ENCODE measurements around the gene CBX4.

The CBX4 gene

GRCh38 chr17:79836972-79837887 is 2.0 kb downstream of the CBX4 start:
- Histone ChIP-seq H3K27ac (ENCODE audit: low read length) (no peak overlapping the region), H3K4me3 (ENCODE audit: low read length) (peak overlapping the region; percentile 83), H3K9ac (ENCODE audit: low read length) (peak overlapping the region; percentile 68; the same call in 1 of the 2 replicates), H3F3A (ENCODE audit: insufficient read depth, low read length) (peaks cover 8% of the 10 kb centered on the region), H3K79me2 (ENCODE audit: low read length) (peaks cover 18% of the 10 kb centered on the region), H3K27me3 (replicated peaks; ENCODE audit: insufficient read depth, low read length) (peaks cover 23% of the 10 kb centered on the region), H3K9me2 (replicated peaks; ENCODE audit: insufficient read depth, low read length) (no peaks in the 10 kb centered on the region), H3K4me1 (ENCODE audit: low read length) (peaks cover 9% of the 10 kb centered on the region; the same call in 1 of the 2 replicates), H3K36me3 (replicated peaks; ENCODE audit: insufficient read depth, low read length) (no peaks in the 10 kb centered on the region), H3K4me2 (ENCODE audit: low read depth, low read length) (peak overlapping the region; percentile 95), H2AFZ (ENCODE audit: low read length) (no peak overlapping the region), H3K9me3 (replicated peaks; ENCODE audit: insufficient read depth, low read length) (no peaks in the 10 kb centered on the region), H4K20me1 (ENCODE audit: insufficient read depth, low read length) (peaks cover 3% of the 10 kb centered on the region; the same call in 1 of the 2 replicates)
- no peak for TF ChIP-seq EZH2 (optimal IDR thresholded peaks at IDR 0.05; ENCODE audit: low read depth, low read length)
- 0 out of 2 replicates have a peak, but pooled peaks have one; percentile 9 for TF ChIP-seq CTCF (IDR thresholded peaks at IDR 0.05; ENCODE audit: low read length)
- peak; percentile 59 for DNase-seq

GRCh38 chr17:79836510-79836971 is 2.7 kb downstream of the CBX4 start:
- Histone ChIP-seq H3K27me3 (replicated peaks; ENCODE audit: insufficient read depth, low read length) (peaks cover 16% of the 10 kb centered on the region), H3K79me2 (ENCODE audit: low read length) (peaks cover 18% of the 10 kb centered on the region)
- no peak for DNase-seq

GRCh38 chr17:79835953-79836509 is 3.2 kb downstream of the CBX4 start:
- Histone ChIP-seq H3K4me1 (ENCODE audit: low read length) (peaks cover 9% of the 10 kb centered on the region; the same call in 1 of the 2 replicates), H3K36me3 (replicated peaks; ENCODE audit: insufficient read depth, low read length) (no peaks in the 10 kb centered on the region), H3K9me3 (replicated peaks; ENCODE audit: insufficient read depth, low read length) (no peaks in the 10 kb centered on the region), H2AFZ (ENCODE audit: low read length) (no peak overlapping the region), H3K4me3 (ENCODE audit: low read length) (no peak overlapping the region), H3F3A (ENCODE audit: insufficient read depth, low read length) (peaks cover 8% of the 10 kb centered on the region), H3K9ac (ENCODE audit: low read length) (no peak overlapping the region), H3K27me3 (replicated peaks; ENCODE audit: insufficient read depth, low read length) (peaks cover 11% of the 10 kb centered on the region), H3K4me2 (ENCODE audit: low read depth, low read length) (no peak overlapping the region), H3K79me2 (ENCODE audit: low read length) (peaks cover 18% of the 10 kb centered on the region), H4K20me1 (ENCODE audit: insufficient read depth, low read length) (peaks cover 3% of the 10 kb centered on the region; the same call in 1 of the 2 replicates), H3K27ac (ENCODE audit: low read length) (no peak overlapping the region), H3K9me2 (replicated peaks; ENCODE audit: insufficient read depth, low read length) (no peaks in the 10 kb centered on the region)
- no peak for DNase-seq
- TF ChIP-seq EZH2phosphoT487 (IDR thresholded peaks at IDR 0.05; ENCODE audit: low read length), result no peak
- TF ChIP-seq CTCF (IDR thresholded peaks at IDR 0.05; ENCODE audit: low read length), result no peak
- TF ChIP-seq EZH2 (optimal IDR thresholded peaks at IDR 0.05; ENCODE audit: low read depth, low read length), result no peak

More at GRCh38 chr17:79836510-79836971, 2.7 kb downstream of the CBX4 start:
- no peaks in the 10 kb centered on the region for H3K9me2 ChIP-seq (replicated peaks; ENCODE audit: insufficient read depth, low read length)
- H3K9ac ChIP-seq (ENCODE audit: low read length), result no peak overlapping the region
- peaks cover 8% of the 10 kb centered on the region for H3F3A ChIP-seq (ENCODE audit: insufficient read depth, low read length)
- H2AFZ ChIP-seq (ENCODE audit: low read length), result no peak overlapping the region
- H3K4me2 ChIP-seq (ENCODE audit: low read depth, low read length), result no peak overlapping the region
- no peak overlapping the region for H3K4me3 ChIP-seq (ENCODE audit: low read length)
- H3K27ac ChIP-seq (ENCODE audit: low read length), result no peak overlapping the region
- peaks cover 3% of the 10 kb centered on the region; the same call in 1 of the 2 replicates for H4K20me1 ChIP-seq (ENCODE audit: insufficient read depth, low read length)
- no peaks in the 10 kb centered on the region for H3K9me3 ChIP-seq (replicated peaks; ENCODE audit: insufficient read depth, low read length)
- peaks cover 9% of the 10 kb centered on the region; the same call in 1 of the 2 replicates for H3K4me1 ChIP-seq (ENCODE audit: low read length)
- no peaks in the 10 kb centered on the region for H3K36me3 ChIP-seq (replicated peaks; ENCODE audit: insufficient read depth, low read length)
- TF ChIP-seq EZH2phosphoT487 (IDR thresholded peaks at IDR 0.05; ENCODE audit: low read length), result no peak
- no peak for TF ChIP-seq CTCF (IDR thresholded peaks at IDR 0.05; ENCODE audit: low read length)
- no peak for TF ChIP-seq EZH2 (optimal IDR thresholded peaks at IDR 0.05; ENCODE audit: low read depth, low read length)
